DMS114 treated with DMSO at 0.1 percent for 48 hours (cell line): Measurements from ENCODE around the gene WIPF3.

Experiments used
- DNase-seq: peaks from one replicate; lab custom pipeline; 2025; ENCODE audit not compliant: unreplicated experiment; lab: John Stamatoyannopoulos, UW

WIPF3 gene

DNA sequence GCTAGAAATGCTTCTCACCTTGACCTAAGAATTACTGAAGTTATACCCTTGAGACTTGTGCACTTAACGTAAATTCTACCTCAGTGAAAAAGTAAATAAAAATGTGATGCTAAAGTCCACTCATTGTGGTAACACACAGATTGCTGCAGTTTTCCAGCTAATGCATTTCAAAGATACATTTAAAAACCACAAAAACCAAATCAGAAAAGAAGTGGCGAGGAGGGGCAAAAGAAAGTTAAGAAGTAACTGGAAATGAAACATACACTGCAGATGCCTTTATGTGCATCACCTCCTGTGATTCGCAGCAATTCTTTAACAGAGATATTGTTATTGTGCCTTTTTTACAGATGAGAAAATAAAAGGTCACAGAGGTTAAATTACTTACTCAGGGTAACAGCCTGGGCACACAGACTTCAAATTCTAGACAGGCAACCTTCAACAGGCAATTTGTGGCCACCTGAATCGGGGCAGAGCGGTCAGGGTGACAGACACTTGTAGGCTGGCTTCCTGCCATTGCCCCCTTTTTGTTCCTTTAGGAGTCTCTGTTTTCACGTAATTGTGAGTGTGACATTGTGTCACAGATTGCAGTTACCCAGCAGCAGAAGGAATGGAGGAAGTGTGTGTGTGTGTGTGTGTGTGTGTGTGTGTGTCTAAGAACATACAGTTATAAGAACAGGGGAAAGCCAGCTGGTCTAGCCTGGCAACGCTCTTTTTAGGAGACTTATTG, 1.9 kb downstream of the WIPF3 start:
- no peak for DNase-seq

DNA sequence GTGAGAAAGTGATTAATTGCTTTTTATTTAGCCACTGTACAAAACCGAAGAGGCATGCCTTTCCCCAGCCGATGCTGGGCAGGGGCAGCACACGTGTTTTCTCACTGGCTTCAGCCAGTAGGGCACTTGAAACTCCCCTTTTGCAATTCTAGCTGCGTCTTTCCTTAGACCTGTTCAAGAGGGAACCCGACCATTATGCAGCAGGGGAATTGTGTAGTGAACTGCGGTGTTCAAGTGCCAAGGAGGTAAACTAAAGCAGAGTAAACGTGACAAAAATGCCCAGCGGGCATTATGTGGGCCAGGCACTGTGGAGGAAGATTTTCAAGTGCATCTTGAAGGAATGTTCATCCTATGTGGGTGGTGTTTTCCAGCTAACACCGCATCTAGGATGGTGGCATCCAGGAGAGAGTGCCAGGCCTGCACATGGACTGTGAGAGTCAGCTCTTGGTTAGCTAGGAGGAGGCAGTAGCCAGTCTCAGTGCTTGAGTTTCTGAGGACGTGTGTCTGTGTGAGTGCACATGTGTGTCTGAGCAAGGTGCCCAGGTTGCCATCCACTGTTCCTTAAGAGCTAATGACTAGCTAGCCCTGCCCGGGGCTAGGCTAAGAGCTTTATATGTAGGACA, 3.3 kb downstream of the WIPF3 start:
- DNase-seq, result no peak

- DNase-seq, result no peak
Observed at GRCh38 chr7:29810297-29810696, 4.0 kb downstream of the WIPF3 start.

DNA sequence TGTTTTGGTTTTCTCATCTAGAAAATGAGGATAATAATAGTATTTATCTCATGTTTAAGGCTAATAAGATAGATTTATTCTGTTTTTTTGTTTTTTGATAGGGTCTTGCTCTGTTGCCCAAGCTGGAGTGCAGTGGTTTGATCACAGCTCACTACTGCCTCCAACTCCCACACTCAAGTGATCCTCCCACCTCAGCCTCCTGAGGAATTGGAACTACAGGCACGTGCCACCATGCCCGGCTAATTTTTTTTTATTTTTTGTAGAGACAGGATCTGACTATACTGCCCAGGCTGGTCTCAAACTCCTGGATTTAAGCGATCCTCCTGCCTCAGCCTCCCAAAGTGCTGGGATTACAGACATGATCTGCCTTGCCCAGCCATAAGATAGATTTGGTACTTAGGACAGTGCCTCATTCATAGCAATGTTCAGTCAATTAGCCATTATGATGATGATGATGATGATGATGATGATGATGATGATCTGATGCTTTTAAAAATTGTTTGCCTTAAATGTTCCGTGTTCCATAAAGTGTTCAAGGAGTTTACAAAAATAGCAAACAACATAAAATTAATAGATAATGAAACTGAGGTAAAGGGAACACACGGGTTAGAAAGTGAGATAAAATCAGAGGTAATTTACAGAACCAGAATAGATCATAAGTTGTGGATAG, 4.6 kb downstream of the WIPF3 start:
- DNase-seq, result no peak

GRCh38 chr7:29811586-29811985, 5.3 kb downstream of the WIPF3 start:
- no peak for DNase-seq

GRCh38 chr7:29812185-29812876, 6.0 kb downstream of the WIPF3 start:
- DNase-seq, result no peak

GRCh38 chr7:29815181-29816105, 9.1 kb downstream of the WIPF3 start:
- DNase-seq, result no peak

DNA sequence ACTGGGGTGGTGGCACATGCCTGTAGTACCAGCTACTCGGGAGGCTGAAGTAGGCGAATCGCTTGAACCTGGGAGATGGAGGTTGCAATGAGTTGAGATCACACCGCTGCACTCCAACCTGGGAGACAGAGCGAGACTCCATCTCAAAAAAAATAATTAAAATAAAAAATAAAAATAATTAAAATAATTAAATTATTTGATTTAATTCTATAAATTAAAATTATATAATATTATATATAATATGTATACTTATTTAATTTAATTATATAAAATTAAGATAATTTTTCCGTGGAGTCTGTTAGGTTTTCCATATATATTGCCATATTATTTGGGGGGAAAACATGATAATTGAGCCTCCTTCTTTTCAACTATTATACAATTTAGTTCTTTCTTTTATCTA, 12.0 kb downstream of the WIPF3 start:
- DNase-seq, result no peak

DNA sequence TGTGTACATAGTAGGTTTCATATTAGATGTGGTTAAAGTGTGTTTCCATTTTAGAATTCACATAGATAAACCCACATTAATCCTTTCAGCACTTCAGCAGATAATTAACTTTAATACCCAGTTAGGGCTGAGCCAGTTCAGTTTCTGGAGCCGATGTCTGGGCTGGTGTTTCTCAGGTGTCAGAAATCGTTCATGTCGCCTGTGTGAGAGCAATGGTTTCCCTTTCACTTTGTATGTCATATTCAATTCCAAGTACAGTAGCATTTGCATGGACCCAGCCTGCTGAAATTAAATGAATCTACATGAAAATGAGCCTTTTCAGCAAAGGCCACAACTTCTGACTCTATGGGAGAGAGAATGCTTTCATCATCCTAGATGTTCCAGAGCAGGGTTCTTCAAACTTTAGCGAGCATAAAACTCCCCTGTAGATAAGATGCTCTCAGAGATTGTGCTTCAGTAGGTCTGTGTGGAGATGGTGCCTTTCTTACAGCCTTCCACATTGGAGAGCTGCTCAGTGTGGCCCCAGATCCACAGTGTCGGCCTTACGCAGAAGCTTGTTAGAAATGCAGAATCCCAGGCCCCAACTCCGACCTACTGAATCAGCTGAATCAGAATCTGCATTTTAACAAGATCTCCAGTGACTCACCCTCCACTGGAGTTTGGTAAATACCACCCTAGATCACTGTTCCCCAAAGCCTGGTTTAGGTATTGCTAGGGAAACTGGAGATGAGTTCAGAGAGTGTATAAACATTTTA, 19.6 kb downstream of the WIPF3 start:
- DNase-seq, result no peak

GRCh38 chr7:29826530-29826822, 20.2 kb downstream of the WIPF3 start:
- DNase-seq, result no peak

- no peak for DNase-seq
Observed at GRCh38 chr7:29826904-29827303, 20.6 kb downstream of the WIPF3 start.

GRCh38 chr7:29831705-29832104, 25.4 kb downstream of the WIPF3 start:
- no peak for DNase-seq

- no peak for DNase-seq
Observed at GRCh38 chr7:29833929-29834328, 27.6 kb downstream of the WIPF3 start.

DNA sequence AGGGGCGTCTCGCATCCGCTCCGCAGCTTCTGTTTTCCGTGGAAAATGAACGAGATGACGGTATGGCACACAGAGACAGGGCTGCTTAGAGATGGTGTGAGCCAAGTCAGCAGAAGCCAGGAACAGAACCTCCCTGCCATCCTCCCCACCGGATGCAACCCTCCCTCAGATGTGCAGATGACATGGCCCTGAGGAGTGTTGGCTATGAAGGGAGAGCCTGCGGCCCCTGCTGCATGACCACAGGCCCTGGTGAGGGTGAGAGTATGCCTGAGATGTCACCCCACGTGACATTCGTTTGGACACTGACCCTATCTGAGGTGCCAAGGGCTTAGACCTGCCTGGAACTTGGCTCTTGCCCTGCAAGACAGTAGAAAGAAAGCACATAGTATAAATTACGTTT, 29.4 kb downstream of the WIPF3 start:
- DNase-seq, result no peak

- no peak for DNase-seq
Observed at GRCh38 chr7:29839302-29839701, 33.0 kb downstream of the WIPF3 start.

GRCh38 chr7:29839921-29840320, 33.6 kb downstream of the WIPF3 start:
- DNase-seq, result no peak

- DNase-seq, result no peak
Observed at GRCh38 chr7:29840701-29841100, 34.4 kb downstream of the WIPF3 start.

GRCh38 chr7:29841926-29842701, 35.8 kb downstream of the WIPF3 start:
- no peak for DNase-seq

GRCh38 chr7:29843093-29843492, 36.8 kb downstream of the WIPF3 start:
- no peak for DNase-seq
